Activated CD4-positive, alpha-beta T cell treated with anti-CD3 and anti-CD28 coated beads, Interleukin-2, Interleukin-6, amounts not matched to agents 100 ng/mL and 50 ng/mL, durations not matched to agents 16 hours and 8 hours (primary cell): ENCODE measurements around the gene FEV.
"Not testable (repeated sequence)": the region's sequence is repeated elsewhere in the genome, so short reads cannot be mapped to it uniquely, and the experiment has no call there.

ENCODE experiments used
- DNase-seq: peaks from one replicate; pipeline ENCODE4 v3.0.0-alpha.2; 2020

The FEV gene

DNA sequence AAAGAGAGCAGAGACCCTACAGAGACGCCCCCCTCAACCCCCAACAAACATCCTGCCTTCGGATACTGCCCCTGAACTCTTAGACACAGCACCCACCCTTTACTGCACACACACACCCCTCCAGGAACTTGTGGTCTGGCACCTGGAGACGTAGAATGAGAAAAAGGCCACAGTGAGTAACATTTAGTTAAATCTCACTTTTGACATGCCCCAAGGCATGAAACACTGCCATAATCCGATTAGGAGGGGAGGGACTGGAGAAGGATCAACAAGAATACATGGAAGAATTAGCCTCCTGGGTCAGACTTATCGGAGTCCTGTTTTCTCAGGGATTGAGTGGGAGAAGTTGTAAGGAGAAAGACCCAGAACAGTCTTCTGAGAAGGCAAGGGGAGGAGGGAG lies 21.4 kb downstream of the FEV start:
- DNase-seq = no peak

GRCh38 chr2:218962859-218963492 lies 22.0 kb downstream of the FEV start:
- DNase-seq = peak; percentile 40

DNA sequence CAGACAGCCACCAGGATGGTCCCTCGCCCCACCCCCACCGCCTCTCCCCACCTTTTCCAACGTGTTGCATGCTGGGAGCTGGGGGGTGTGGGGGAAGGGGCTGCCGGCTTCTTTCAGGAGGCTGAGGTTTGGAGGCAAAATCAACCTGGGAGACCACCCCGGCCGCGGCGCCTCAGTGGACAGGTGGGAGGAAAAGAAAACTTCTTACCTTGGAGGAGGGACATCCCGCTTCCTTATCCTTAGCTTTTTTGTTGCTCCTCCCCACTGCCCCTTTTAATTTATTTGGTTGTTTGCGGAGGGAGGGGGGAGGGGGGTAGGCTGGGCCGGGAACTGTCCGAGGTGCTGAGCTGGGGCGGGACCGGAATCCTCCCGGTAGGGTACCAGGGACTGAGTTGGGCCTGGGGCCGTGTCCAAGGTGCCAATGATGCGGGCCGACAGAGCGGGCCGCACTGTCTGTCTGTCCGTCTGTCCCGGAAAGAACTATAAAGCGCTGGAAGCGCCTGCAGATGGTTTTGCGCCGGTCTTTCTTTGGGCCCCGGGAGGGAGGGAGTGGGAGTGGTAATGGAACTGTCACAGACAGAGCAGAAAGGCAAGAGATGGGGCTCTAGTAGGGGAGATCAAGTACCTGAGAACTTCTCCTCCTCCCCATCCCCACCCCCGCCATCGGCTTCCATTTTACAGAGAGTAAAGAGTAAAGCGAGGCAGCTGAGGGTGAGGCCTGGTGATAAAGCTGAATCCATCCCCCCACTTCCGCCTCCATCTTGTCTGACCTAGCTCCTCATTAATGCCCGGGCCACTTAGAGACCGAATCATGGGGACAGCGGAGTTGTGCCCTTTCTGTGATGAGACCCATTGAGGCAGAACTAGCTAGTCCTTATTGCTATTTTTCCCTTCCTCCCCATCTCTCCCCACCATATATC lies 23.1 kb downstream of the FEV start:
- DNase-seq = no peak

- DNase-seq = no peak
Observed at GRCh38 chr2:218961229-218961628, 23.8 kb downstream of the FEV start.

DNA sequence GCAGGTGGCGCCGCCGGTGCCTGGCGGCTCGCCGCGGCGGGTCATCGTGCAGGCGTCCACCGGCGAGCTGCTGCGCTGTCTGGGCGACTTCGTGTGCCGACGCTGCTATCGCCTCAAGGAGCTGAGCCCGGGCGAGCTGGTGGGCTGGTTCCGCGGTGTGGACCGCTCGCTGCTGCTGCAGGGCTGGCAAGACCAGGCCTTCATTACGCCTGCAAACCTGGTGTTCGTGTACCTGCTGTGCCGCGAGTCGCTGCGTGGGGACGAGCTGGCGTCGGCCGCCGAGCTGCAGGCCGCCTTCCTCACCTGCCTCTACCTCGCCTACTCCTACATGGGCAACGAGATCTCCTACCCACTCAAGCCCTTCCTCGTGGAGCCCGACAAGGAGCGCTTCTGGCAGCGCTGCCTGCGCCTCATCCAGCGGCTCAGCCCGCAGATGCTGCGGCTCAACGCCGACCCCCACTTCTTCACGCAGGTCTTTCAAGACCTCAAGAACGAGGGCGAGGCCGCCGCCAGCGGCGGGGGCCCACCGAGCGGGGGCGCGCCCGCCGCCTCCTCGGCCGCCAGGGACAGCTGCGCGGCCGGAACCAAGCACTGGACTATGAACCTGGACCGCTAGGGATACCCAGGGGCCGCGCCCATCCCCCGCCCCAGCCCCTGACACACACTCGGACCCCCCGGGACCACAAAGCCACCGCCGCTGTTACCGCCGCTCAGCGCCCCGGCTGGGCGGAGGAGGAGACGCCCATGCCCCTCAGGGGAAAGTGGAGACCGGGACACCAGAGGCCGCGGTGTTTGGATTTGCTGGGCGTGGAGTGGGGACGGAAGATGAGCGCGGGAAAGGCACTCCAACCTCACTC lies 24.4 kb downstream of the FEV start:
- no peak for DNase-seq

- DNase-seq = no peak
Observed at GRCh38 chr2:218959761-218960308, 25.1 kb downstream of the FEV start.

DNA sequence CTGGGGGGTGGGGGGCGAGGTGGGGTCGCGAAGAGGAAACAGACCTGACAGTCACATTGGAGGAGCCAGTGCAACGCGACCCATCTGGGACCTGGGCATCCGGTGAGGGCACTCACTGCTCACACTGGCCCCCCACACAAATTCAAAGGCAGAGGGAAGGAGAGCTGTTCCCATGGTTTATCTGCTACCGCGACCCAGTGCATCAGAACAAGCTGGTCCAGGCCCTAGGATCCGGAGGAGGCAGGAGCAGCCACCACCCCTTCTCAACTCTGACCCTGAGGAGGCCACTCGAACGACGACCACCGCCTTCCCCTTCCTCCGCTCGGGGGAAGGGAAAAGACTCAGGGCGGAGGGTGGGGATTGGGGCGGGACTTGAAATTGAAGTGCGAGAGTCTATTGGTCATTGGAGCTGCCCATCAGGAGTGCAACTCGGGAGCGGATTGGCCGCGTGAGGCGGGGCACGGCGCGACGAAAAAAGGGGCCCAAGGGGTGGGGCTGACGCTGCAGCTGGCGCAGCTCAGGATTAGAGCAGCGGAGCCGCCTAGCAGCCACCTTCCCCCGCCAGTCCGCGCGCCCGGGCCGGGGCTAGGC lies 25.7 kb downstream of the FEV start, which contains the start of gene CDK5R2:
CDK5R2 (plus strand) TSS at position 526 of the 591 bp plus-strand sequence. CDS start 155 bp downstream, outside the sequence.
- DNase-seq = peak; percentile 91

DNA sequence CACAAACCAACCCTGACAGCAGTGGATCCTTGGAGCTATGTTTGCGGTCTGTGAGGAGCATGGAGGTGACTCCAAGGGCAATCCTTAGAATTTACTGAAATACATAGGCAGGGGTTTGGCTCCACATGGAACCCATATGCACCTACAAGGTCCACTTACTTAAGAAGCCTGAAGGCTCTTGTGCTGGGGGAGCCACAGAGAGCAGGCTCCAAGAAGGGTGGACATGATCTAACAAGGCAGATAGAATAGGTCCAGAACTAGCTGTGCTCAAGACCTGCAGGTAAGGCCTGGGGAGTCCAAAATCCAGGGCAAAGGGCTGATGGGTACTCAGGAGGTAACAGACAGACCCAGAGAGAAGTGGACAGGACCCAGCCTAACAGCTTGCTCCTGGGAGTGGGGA lies 26.7 kb downstream of the FEV start:
- no peak for DNase-seq

GRCh38 chr2:218957671-218958070 lies 27.3 kb downstream of the FEV start:
- DNase-seq = no peak

DNA sequence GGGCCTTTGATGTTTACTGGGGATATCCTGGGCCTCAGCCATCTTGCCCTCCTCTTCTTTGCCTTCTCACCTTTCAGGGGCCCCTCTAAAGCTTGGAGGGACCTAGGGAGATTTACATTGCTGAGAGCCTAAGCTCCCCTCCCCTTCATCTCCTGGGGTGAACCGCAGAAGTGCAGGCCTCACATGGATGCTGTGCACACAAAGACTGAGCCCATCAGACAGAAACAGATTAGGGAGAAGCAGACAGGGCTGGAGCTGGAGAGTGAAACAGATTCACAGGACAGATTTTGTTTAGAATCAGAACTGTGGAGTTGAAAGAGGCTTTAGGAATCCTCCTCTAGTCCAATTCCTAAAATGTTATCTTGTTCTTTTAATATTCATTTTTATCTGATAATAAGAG lies 28.9 kb downstream of the FEV start:
- DNase-seq = no peak

DNA sequence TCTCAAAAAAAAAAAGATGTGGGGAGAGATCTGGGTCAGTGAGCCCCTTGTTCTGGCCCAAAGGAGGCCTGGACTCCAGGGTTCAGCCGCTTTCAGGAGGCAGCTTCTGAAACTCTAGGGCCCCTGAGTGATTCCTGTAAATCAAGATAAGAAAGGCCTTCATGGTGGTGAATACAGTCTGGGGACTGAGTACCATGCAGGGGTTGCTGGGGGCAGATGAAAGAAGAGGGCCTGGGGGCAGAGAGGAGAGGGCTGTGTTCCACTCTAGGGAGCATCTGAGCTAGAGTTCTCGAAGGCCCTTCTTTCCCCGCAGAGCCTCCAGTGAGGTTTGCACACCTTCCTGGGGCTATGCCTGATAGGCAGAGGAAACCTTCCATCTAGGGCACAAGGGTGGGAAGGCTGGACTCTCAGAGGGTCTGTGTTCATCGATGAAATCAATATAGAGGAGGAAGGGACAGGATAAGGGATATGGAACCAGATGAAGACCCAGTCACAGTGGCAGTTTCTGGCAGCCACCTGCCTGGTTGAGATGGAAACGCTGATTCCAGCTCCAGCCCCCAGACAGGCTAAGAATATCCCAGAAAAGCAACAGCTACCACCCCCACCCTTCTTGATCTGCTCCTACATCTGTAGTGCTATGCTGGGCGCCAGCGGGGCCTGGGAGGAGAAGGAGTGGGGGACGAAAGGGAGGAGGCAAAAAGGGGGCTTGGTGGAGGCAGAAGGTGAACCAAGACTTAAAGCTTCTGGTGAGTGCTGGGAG lies 30.3 kb downstream of the FEV start:
- DNase-seq = no peak

GRCh38 chr2:218953366-218953954 lies 31.5 kb downstream of the FEV start:
- DNase-seq = no peak

DNA sequence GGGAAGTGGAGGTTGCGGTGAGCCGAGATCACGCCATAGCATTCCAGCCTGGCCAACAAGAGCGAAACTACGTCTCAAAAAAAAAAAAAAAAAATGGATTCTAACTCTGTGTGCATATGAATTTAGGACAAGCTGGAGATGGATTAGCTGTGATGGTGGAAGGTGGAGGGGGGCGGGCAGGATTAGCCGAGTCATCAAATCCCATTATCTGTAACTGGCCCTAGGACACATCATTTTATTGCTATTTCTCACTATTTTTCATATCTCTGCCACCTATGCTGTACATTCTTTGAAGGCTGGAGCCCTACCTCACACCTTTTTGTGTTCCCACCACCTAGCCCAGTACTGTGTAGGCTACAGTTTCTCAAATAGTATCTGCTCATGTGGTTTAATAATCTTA lies 32.8 kb downstream of the FEV start:
- no peak for DNase-seq

GRCh38 chr2:218946621-218947020 lies 38.4 kb downstream of the FEV start:
- no peak for DNase-seq

GRCh38 chr2:218944759-218945404 lies 40.1 kb downstream of the FEV start:
- DNase-seq = no peak

GRCh38 chr2:218931751-218932150 lies 53.2 kb downstream of the FEV start:
- DNase-seq = not testable (repeated sequence)
